IMR-90 (cell line): Measurements from ENCODE around the gene C20orf202.

Experiments used
- BHLHE40 ChIP-seq: fragments of 150-350 bp; IDR thresholded peaks from 2 replicates; pipeline ENCODE4 v1.6.1; 2016; ENCODE audit warnings: mild to moderate bottlenecking, low read depth, low read length
- CTCF ChIP-seq: conservative IDR thresholded peaks from 2 replicates; pipeline ENCODE4 v1.5.1; 2012; ENCODE audit warnings: mild to moderate bottlenecking, low read depth, low read length, improper control_type of control experiment
- MAZ ChIP-seq: IDR thresholded peaks from 2 replicates; pipeline ENCODE4 v1.6.1; 2012; ENCODE audit warnings: low read depth, mild to moderate bottlenecking, low read length, improper control_type of control experiment, moderate library complexity, borderline replicate concordance
- NFE2L2 ChIP-seq: fragments of 150-350 bp; IDR thresholded peaks from 2 replicates; pipeline ENCODE4 v1.6.1; 2016; ENCODE audit warnings: low read depth, mild to moderate bottlenecking, low read length
- POLR2A ChIP-seq: IDR thresholded peaks from 2 replicates; pipeline ENCODE4 v1.6.1; 2012; ENCODE audit warnings: mild to moderate bottlenecking, low read depth, low read length

DNA sequence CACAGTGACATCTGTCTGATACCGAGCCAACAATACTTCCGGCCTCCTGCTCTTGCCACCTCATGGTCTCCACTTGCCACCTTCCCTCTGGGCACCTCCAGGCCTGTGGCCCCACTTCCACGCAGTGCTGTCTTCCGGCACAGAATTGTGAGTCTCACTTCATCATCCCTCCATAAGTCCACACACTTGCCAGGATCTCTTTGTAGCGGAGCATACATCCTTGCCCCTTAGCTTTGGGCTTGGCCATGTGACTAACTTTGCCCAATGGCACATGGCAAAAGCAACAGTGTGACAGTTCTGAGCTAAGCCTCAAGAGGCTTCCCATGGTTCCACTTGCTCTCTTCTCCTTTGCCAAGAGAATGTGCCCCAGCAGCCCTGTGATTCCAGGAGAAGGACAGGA, 4.5 kb upstream of the C20orf202 start:
- TF ChIP-seq CTCF (no peak), MAZ (no peak), BHLHE40 (no peak), POLR2A (no peak), NFE2L2 (no peak)
